ENCODE results near the gene WASF2.

GRCh38 chr1:27361044-27361402 lies 128.9 kb downstream of the WASF2 start:
- no peak for TF ChIP-seq CTCF (IDR thresholded peaks at IDR 0.05)
- TF ChIP-seq POLR2A (IDR thresholded peaks at IDR 0.05), result no peak

Measured in esophagus squamous epithelium (tissue), 4 donors.